Fibroblast of pulmonary artery (primary cell): Measurements from ENCODE around the gene MAP3K10.

ENCODE experiments used
- DNase-seq: peaks from one replicate; pipeline ENCODE4 v3.0.0-alpha.2; 2010; ENCODE audit warnings: low read depth
- H3K4me3 ChIP-seq: replicated peaks from 2 replicates; pipeline ENCODE4 v1.5.1; 2011; ENCODE audit warnings: low read depth, mild to moderate bottlenecking, control low read depth, low read length, moderate library complexity
- CTCF ChIP-seq: IDR thresholded peaks from 2 replicates; pipeline ENCODE4 v1.5.1; 2011; ENCODE audit warnings: mild to moderate bottlenecking, control low read depth, low read length, inconsistent platforms; ENCODE audit errors: missing control alignments

Gene MAP3K10

GRCh38 chr19:40224342-40225150, 33.3 kb downstream of the MAP3K10 start:
- TF ChIP-seq CTCF = no peak
- DNase-seq = no peak
- no peak overlapping the region for H3K4me3 ChIP-seq

GRCh38 chr19:40225440-40226305, 34.4 kb downstream of the MAP3K10 start:
- H3K4me3 ChIP-seq = peak overlapping the region; percentile 22
- no peak for TF ChIP-seq CTCF
- DNase-seq = no peak

GRCh38 chr19:40228346-40228745, 37.1 kb downstream of the MAP3K10 start:
- no peak overlapping the region for H3K4me3 ChIP-seq
- TF ChIP-seq CTCF = no peak
- no peak for DNase-seq

- no peak for DNase-seq
- no peak overlapping the region for H3K4me3 ChIP-seq
- TF ChIP-seq CTCF = no peak
Measured at GRCh38 chr19:40228863-40229262, 37.6 kb downstream of the MAP3K10 start.

- TF ChIP-seq CTCF = no peak
- H3K4me3 ChIP-seq = no peak overlapping the region
- DNase-seq = no peak
Measured at GRCh38 chr19:40229484-40229883, 38.3 kb downstream of the MAP3K10 start.

GRCh38 chr19:40229926-40230417, 38.7 kb downstream of the MAP3K10 start:
- no peak for DNase-seq
- no peak for TF ChIP-seq CTCF
- H3K4me3 ChIP-seq = no peak overlapping the region
